KMS-11 (cell line): ENCODE measurements around the gene SIRT4.

Experiments
- H2AFZ ChIP-seq: fragments of 200-600 bp; sonication (generic); 2 replicates; pipeline ENCODE4 v1.6.1; 2016; ENCODE audit warnings: antibody characterized with exemption, mixed run types, low read depth
- H3K27ac ChIP-seq: fragments of 200-600 bp; sonication (generic); 2 replicates; pipeline ENCODE4 v1.6.1; 2016; ENCODE audit warnings: mild to moderate bottlenecking, mixed run types
- H3K27me3 ChIP-seq: fragments of 200-600 bp; sonication (generic); 2 replicates; pipeline ENCODE4 v1.6.1; 2017; ENCODE audit warnings: mild to moderate bottlenecking, low read depth, mixed run types, moderate library complexity; ENCODE audit not compliant: insufficient read depth
- H3K36me3 ChIP-seq: fragments of 200-600 bp; sonication (generic); 2 replicates; pipeline ENCODE4 v1.6.1; 2017; ENCODE audit warnings: mild to moderate bottlenecking, mixed run types; ENCODE audit not compliant: insufficient read depth
- H3K4me1 ChIP-seq: fragments of 200-600 bp; sonication (generic); 2 replicates; pipeline ENCODE4 v1.6.1; 2016; ENCODE audit warnings: mild to moderate bottlenecking, low read depth, mixed run types; ENCODE audit not compliant: poor library complexity, severe bottlenecking
- H3K4me2 ChIP-seq: fragments of 200-600 bp; sonication (generic); 2 replicates; pipeline ENCODE4 v1.7.0; 2016; ENCODE audit warnings: mild to moderate bottlenecking, mixed run types
- H3K4me3 ChIP-seq: fragments of 200-600 bp; sonication (generic); IDR thresholded peaks from 2 replicates; pipeline ENCODE4 v1.6.1; 2017; ENCODE audit warnings: low read depth, low read length, mixed read lengths; ENCODE audit not compliant: insufficient read depth
- H3K79me2 ChIP-seq: fragments of 200-600 bp; sonication (generic); 2 replicates; pipeline ENCODE4 v1.6.1; 2016; ENCODE audit warnings: low read depth, mixed run types; ENCODE audit not compliant: insufficient read depth
- H3K9ac ChIP-seq: fragments of 200-600 bp; sonication (generic); 2 replicates; pipeline ENCODE4 v1.6.1; 2016; ENCODE audit warnings: mild to moderate bottlenecking, mixed run types
- H4K20me1 ChIP-seq: fragments of 200-600 bp; sonication (generic); 2 replicates; pipeline ENCODE4 v1.6.1; 2016; ENCODE audit warnings: mild to moderate bottlenecking, mixed run types; ENCODE audit not compliant: insufficient read depth
- TF ChIP-seq, protein P1 (sequence below): fragments of 200-600 bp; sonication (generic); conservative IDR thresholded peaks from 2 replicates; pipeline ENCODE4 v1.6.1; 2017; ENCODE audit warnings: low read depth, mild to moderate bottlenecking, antibody characterized with exemption, low read length, moderate library complexity, mixed read lengths

Gene SIRT4

GRCh38 chr12:120314220-120314619, 12.1 kb downstream of the SIRT4 start:
- no peak overlapping the region for H3K4me3 ChIP-seq
- no peaks in the 10 kb centered on the region for H4K20me1 ChIP-seq
- TF ChIP-seq, protein P1, sequence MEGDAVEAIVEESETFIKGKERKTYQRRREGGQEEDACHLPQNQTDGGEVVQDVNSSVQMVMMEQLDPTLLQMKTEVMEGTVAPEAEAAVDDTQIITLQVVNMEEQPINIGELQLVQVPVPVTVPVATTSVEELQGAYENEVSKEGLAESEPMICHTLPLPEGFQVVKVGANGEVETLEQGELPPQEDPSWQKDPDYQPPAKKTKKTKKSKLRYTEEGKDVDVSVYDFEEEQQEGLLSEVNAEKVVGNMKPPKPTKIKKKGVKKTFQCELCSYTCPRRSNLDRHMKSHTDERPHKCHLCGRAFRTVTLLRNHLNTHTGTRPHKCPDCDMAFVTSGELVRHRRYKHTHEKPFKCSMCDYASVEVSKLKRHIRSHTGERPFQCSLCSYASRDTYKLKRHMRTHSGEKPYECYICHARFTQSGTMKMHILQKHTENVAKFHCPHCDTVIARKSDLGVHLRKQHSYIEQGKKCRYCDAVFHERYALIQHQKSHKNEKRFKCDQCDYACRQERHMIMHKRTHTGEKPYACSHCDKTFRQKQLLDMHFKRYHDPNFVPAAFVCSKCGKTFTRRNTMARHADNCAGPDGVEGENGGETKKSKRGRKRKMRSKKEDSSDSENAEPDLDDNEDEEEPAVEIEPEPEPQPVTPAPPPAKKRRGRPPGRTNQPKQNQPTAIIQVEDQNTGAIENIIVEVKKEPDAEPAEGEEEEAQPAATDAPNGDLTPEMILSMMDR, result no peak
- no peak overlapping the region for H2AFZ ChIP-seq
- H3K4me2 ChIP-seq, result no peak overlapping the region
- no peaks in the 10 kb centered on the region for H3K27me3 ChIP-seq
- H3K27ac ChIP-seq, result no peak overlapping the region
- peaks cover 6% of the 10 kb centered on the region for H3K4me1 ChIP-seq
- H3K36me3 ChIP-seq, result no peaks in the 10 kb centered on the region
- H3K9ac ChIP-seq, result no peak overlapping the region
- H3K79me2 ChIP-seq, result no peaks in the 10 kb centered on the region

- Histone ChIP-seq H3K4me2 (peak overlapping the region; percentile 88), H4K20me1 (no peaks in the 10 kb centered on the region), H3K27me3 (no peaks in the 10 kb centered on the region), H3K9ac (peak overlapping the region; percentile 83), H3K36me3 (no peaks in the 10 kb centered on the region), H3K27ac (peak overlapping the region; percentile 67), H3K4me1 (peaks cover 6% of the 10 kb centered on the region), H3K79me2 (no peaks in the 10 kb centered on the region), H3K4me3 (no peak overlapping the region), H2AFZ (peak overlapping the region; percentile 38)
- TF ChIP-seq, protein P1, result no peak
Observed at GRCh38 chr12:120316798-120317223, 14.7 kb downstream of the SIRT4 start.

GRCh38 chr12:120317224-120318105, 15.3 kb downstream of the SIRT4 start:
- H4K20me1 ChIP-seq, result no peaks in the 10 kb centered on the region
- TF ChIP-seq, protein P1, result peak; percentile 45; the same call in 1 of the 2 replicates
- peak overlapping the region; percentile 59 for H2AFZ ChIP-seq
- H3K27me3 ChIP-seq, result no peaks in the 10 kb centered on the region
- peaks cover 6% of the 10 kb centered on the region for H3K4me1 ChIP-seq
- no peak overlapping the region for H3K4me3 ChIP-seq
- peak overlapping the region; percentile 67 for H3K27ac ChIP-seq
- H3K36me3 ChIP-seq, result no peaks in the 10 kb centered on the region
- peak overlapping the region; percentile 83 for H3K9ac ChIP-seq
- no peaks in the 10 kb centered on the region for H3K79me2 ChIP-seq
- peak overlapping the region; percentile 88 for H3K4me2 ChIP-seq

GRCh38 chr12:120321382-120322202, 19.5 kb downstream of the SIRT4 start:
- Histone ChIP-seq H3K27ac (no peak overlapping the region), H3K4me3 (no peak overlapping the region), H4K20me1 (no peaks in the 10 kb centered on the region), H2AFZ (no peak overlapping the region), H3K9ac (no peak overlapping the region), H3K79me2 (no peaks in the 10 kb centered on the region), H3K4me1 (peaks cover 6% of the 10 kb centered on the region), H3K27me3 (no peaks in the 10 kb centered on the region), H3K4me2 (no peak overlapping the region), H3K36me3 (no peaks in the 10 kb centered on the region)
- TF ChIP-seq, protein P1, result no peak
